PC-3 (cell line): ENCODE results near the gene ERBB4.

Source experiments
- CTCF ChIP-seq: fragments of 300-600 bp; sonication (generic); conservative IDR thresholded peaks from 2 replicates; pipeline ENCODE4 v1.5.1; 2017; ENCODE audit warnings: antibody characterized with exemption, low read depth, mild to moderate bottlenecking, low read length
- EZH2phosphoT487 ChIP-seq: fragments of 300-600 bp; sonication (generic); IDR thresholded peaks from 2 replicates; pipeline ENCODE4 v1.6.1; 2018; ENCODE audit warnings: mild to moderate bottlenecking, antibody characterized with exemption, low read length, borderline replicate concordance

- no peak for TF ChIP-seq CTCF
- no peak for TF ChIP-seq EZH2phosphoT487
Measured at GRCh38 chr2:212416086-212416485, 122.5 kb downstream of the ERBB4 start.
